ENCODE data around the gene BGLAP.

GRCh38 chr1:156245451-156246232 is 3.7 kb downstream of the BGLAP start:
- TF ChIP-seq POLR2A (IDR thresholded peaks at IDR 0.05): no peak
- no peak for TF ChIP-seq CTCF (IDR thresholded peaks at IDR 0.05)
